H1 (cell line): Measurements from ENCODE around the gene COX17. TPM values are rescaled to one million over a fixed set of nuclear protein-coding genes. Genes with fewer than 3 reads are reported as not detected.

Experiments used
- CTCF ChIA-PET: fragments of 300-600 bp; sonication (Branson Sonifier 250); formaldehyde crosslinking; loops from one replicate; lab custom pipeline; 2021; ENCODE audit not compliant: partially characterized antibody; lab: Charles Lee
- POLR2A ChIA-PET: fragments of 300-600 bp; sonication (Branson Sonifier 250); formaldehyde crosslinking; loops from one replicate; lab custom pipeline; 2021; ENCODE audit warnings: inconsistent platforms; ENCODE audit not compliant: partially characterized antibody; lab: Charles Lee
- DNase-seq, 2 experiments: peaks; one replicate each; pipeline versions ENCODE4 v3.0.0 to v3.0.0-alpha.2; 2010 to 2022; ENCODE audit warnings: low spot score in 2 of 2, low read depth in 1 of 2, mixed read lengths in 1 of 2
- FAIRE-seq: peaks from 2 replicates; lab custom pipeline; 2011; peaks lifted over from hg19 to GRCh38; lab: Jason Lieb, UNC
- H2AFZ ChIP-seq: 2 replicates; pipeline ENCODE4 v1.8.1; 2012; ENCODE audit warnings: low read length, inconsistent platforms
- H2AK5ac ChIP-seq: 2 replicates; pipeline ENCODE4 v1.6.1; 2013; ENCODE audit warnings: low read depth, low read length
- H2BK120ac ChIP-seq: replicated peaks from 2 replicates; pipeline ENCODE3; 2013; ENCODE audit warnings: low read depth, low read length, inconsistent platforms
- H2BK12ac ChIP-seq: 2 replicates; pipeline ENCODE4 v1.6.1; 2013; ENCODE audit warnings: low read depth, low read length
- H2BK15ac ChIP-seq: 2 replicates; pipeline ENCODE4 v1.6.1; 2013; ENCODE audit warnings: low read length
- H2BK20ac ChIP-seq: 2 replicates; pipeline ENCODE4 v1.6.1; 2013; ENCODE audit warnings: low read length
- H2BK5ac ChIP-seq: 2 replicates; pipeline ENCODE4 v1.6.1; 2013; ENCODE audit warnings: low read depth, low read length
- H3K14ac ChIP-seq: 2 replicates; pipeline ENCODE4 v1.6.1; 2013; ENCODE audit warnings: inconsistent platforms; ENCODE audit not compliant: insufficient read length
- H3K18ac ChIP-seq: 2 replicates; pipeline ENCODE4 v1.6.1; 2013; ENCODE audit warnings: low read length; ENCODE audit errors: extremely low read depth
- H3K23ac ChIP-seq: 2 replicates; pipeline ENCODE4 v1.6.1; 2013; ENCODE audit warnings: inconsistent platforms; ENCODE audit not compliant: insufficient read length
- H3K23me2 ChIP-seq: 2 replicates; pipeline ENCODE4 v1.6.1; 2013; ENCODE audit warnings: low read depth, low read length
- H3K27ac ChIP-seq: 2 replicates; pipeline ENCODE4 v1.6.1; 2011; ENCODE audit warnings: low read depth, low read length, inconsistent platforms
- H3K27me3 ChIP-seq, 4 experiments: replicated peaks in 1 of 4; 1 replicate in 1 of 4; 2 replicates in 3 of 4; pipeline versions ENCODE4 v1.6.1 to v1.8.1; 2011 to 2013; ENCODE audit warnings: low read length in 3 of 4, mild to moderate bottlenecking in 3 of 4, inconsistent platforms in 2 of 4, mixed read lengths in 2 of 4, moderate library complexity in 1 of 4; ENCODE audit not compliant: control insufficient read depth in 3 of 4, insufficient read depth in 3 of 4; ENCODE audit errors: extremely low read depth in 1 of 4
- H3K36me3 ChIP-seq, 4 experiments: 2 replicates each; pipeline versions ENCODE4 v1.6.1 to v1.8.1; 2011 to 2013; ENCODE audit warnings: mild to moderate bottlenecking in 4 of 4, low read length in 3 of 4, moderate library complexity in 2 of 4, control low read depth in 1 of 4, inconsistent platforms in 1 of 4; ENCODE audit not compliant: insufficient read depth in 4 of 4, control insufficient read depth in 2 of 4
- H3K4ac ChIP-seq: replicated peaks from 2 replicates; pipeline ENCODE3; 2013; ENCODE audit warnings: low read length, low read depth, mixed read lengths, inconsistent platforms; ENCODE audit not compliant: insufficient read length
- H3K4me1 ChIP-seq, 4 experiments: replicated peaks in 1 of 4; 1 replicate in 1 of 4; 2 replicates in 3 of 4; pipeline versions ENCODE4 v1.6.1 to v1.8.1; 2011 to 2013; ENCODE audit warnings: low read length in 3 of 4, inconsistent platforms in 2 of 4, mixed read lengths in 1 of 4; ENCODE audit not compliant: insufficient read depth in 4 of 4, control insufficient read depth in 3 of 4
- H3K4me2 ChIP-seq, 2 experiments: 2 replicates each; pipeline versions ENCODE4 v1.6.1 to v1.8.1; 2011 to 2013; ENCODE audit warnings: low read depth in 2 of 2, low read length in 2 of 2, control low read depth in 1 of 2, inconsistent platforms in 1 of 2, mild to moderate bottlenecking in 1 of 2; ENCODE audit not compliant: insufficient read depth in 1 of 2
- H3K4me3 ChIP-seq, 4 experiments: fragments of 200-600, 300-600 bp in 1 of 4; sonication (generic), shearing (Covaris generic), sonication (Bioruptor Twin) in 1 of 4; 2 replicates each; pipeline versions ENCODE4 v1.5.1 to v1.8.1; 2011 to 2016; ENCODE audit warnings: low read length in 4 of 4, low read depth in 3 of 4, control low read depth in 2 of 4, inconsistent platforms in 2 of 4, mild to moderate bottlenecking in 2 of 4, mixed read lengths in 1 of 4, moderate library complexity in 1 of 4; ENCODE audit not compliant: insufficient read depth in 2 of 4; ENCODE audit errors: extremely low read depth in 1 of 4
- H3K56ac ChIP-seq: replicated peaks from 2 replicates; pipeline ENCODE3; 2013; ENCODE audit warnings: low read depth, mild to moderate bottlenecking, mixed read lengths, low read length, inconsistent platforms; ENCODE audit not compliant: insufficient read length
- H3K79me1 ChIP-seq: 2 replicates; pipeline ENCODE4 v1.6.1; 2013; ENCODE audit warnings: low read depth, low read length, control low read depth
- H3K79me2 ChIP-seq, 2 experiments: 2 replicates each; pipeline versions ENCODE4 v1.6.1 to v1.8.1; 2012 to 2013; ENCODE audit warnings: low read length in 2 of 2, mild to moderate bottlenecking in 2 of 2, inconsistent platforms in 1 of 2; ENCODE audit not compliant: insufficient read depth in 2 of 2, control insufficient read depth in 1 of 2
- H3K9ac ChIP-seq, 4 experiments: replicated peaks in 1 of 4; 1 replicate in 1 of 4; 2 replicates in 3 of 4; pipeline versions ENCODE4 v1.6.1 to v1.8.1; 2011 to 2013; ENCODE audit warnings: low read depth in 3 of 4, low read length in 3 of 4, control low read depth in 2 of 4, mild to moderate bottlenecking in 2 of 4, moderate library complexity in 2 of 4, inconsistent platforms in 1 of 4; ENCODE audit errors: extremely low read depth in 1 of 4
- H3K9me3 ChIP-seq, 2 experiments: 2 replicates each; pipeline versions ENCODE4 v1.6.1 to v1.8.1; 2012 to 2013; ENCODE audit warnings: mild to moderate bottlenecking in 2 of 2, moderate library complexity in 2 of 2, control low read depth in 1 of 2, inconsistent platforms in 1 of 2, low read depth in 1 of 2, low read length in 1 of 2, mixed read lengths in 1 of 2; ENCODE audit not compliant: insufficient read depth in 2 of 2
- H4K20me1 ChIP-seq, 2 experiments: replicated peaks in 1 of 2; 2 replicates each; pipeline versions ENCODE3 to v1.8.1; 2011 to 2013; ENCODE audit warnings: inconsistent platforms in 2 of 2, low read length in 2 of 2, mild to moderate bottlenecking in 1 of 2; ENCODE audit not compliant: insufficient read depth in 2 of 2, control insufficient read depth in 1 of 2
- H4K5ac ChIP-seq: 2 replicates; pipeline ENCODE4 v1.6.1; 2013; ENCODE audit warnings: low read length, low read depth, mixed read lengths, inconsistent platforms; ENCODE audit not compliant: insufficient read length
- H4K8ac ChIP-seq: 2 replicates; pipeline ENCODE4 v1.8.0; 2013; ENCODE audit warnings: mild to moderate bottlenecking, moderate library complexity, low read length, inconsistent platforms; ENCODE audit not compliant: insufficient read depth; ENCODE audit errors: extremely low read depth
- H4K91ac ChIP-seq: replicated peaks from 2 replicates; pipeline ENCODE3; 2013; ENCODE audit warnings: low read length, mixed read lengths, inconsistent platforms; ENCODE audit not compliant: insufficient read length
- EGR1 ChIP-seq: IDR thresholded peaks from 2 replicates; pipeline ENCODE4 v1.6.1; 2011; ENCODE audit warnings: low read depth, low read length, borderline replicate concordance
- HDAC2 ChIP-seq, 2 experiments: fragments of 300-600 bp in 1 of 2; sonication (generic) in 1 of 2; IDR thresholded peaks; 2 replicates each; pipeline ENCODE4 v1.6.1; 2011 to 2012; ENCODE audit warnings: low read depth in 2 of 2, low read length in 2 of 2, mild to moderate bottlenecking in 2 of 2, moderate library complexity in 2 of 2, borderline replicate concordance in 1 of 2, inconsistent platforms in 1 of 2
- HDAC6 ChIP-seq: IDR thresholded peaks from one replicate; pipeline ENCODE4 v1.7.1; 2012; ENCODE audit warnings: low read depth, mild to moderate bottlenecking, inconsistent platforms, low read length, moderate library complexity
- KDM4A ChIP-seq: IDR thresholded peaks from one replicate; pipeline ENCODE4 v1.7.1; 2012; ENCODE audit warnings: low read depth, mild to moderate bottlenecking, moderate library complexity, low read length, inconsistent platforms; ENCODE audit not compliant: severe bottlenecking
- KDM5A ChIP-seq: fragments of 200-600 bp; IDR thresholded peaks from 2 replicates; pipeline ENCODE4 v1.7.1; 2012; ENCODE audit warnings: mild to moderate bottlenecking, low read length, inconsistent platforms, mixed read lengths
- NRF1 ChIP-seq: IDR thresholded peaks from 2 replicates; pipeline ENCODE4 v1.6.1; 2011; ENCODE audit warnings: mild to moderate bottlenecking, low read depth, low read length, improper control_type of control experiment
- SAP30 ChIP-seq: fragments of 300-600 bp; sonication (generic); IDR thresholded peaks from 2 replicates; pipeline ENCODE4 v1.7.1; 2012; ENCODE audit warnings: low read length, moderate library complexity, mild to moderate bottlenecking, inconsistent platforms; ENCODE audit not compliant: insufficient read depth, insufficient replicate concordance
- SUZ12 ChIP-seq: fragments of 200-600 bp; sonication (generic); IDR thresholded peaks from 2 replicates; pipeline ENCODE4 v1.6.1; 2012; ENCODE audit warnings: mild to moderate bottlenecking, inconsistent platforms, low read length, moderate library complexity, mixed read lengths
- TAF1 ChIP-seq: IDR thresholded peaks from 2 replicates; pipeline ENCODE4 v1.6.1; 2011; ENCODE audit warnings: mild to moderate bottlenecking, low read depth, low read length
- TCF12 ChIP-seq: IDR thresholded peaks from 2 replicates; pipeline ENCODE4 v1.6.1; 2011; ENCODE audit warnings: low read depth, mild to moderate bottlenecking, low read length
- WGBS, 2 experiments: shearing (Covaris generic) in 1 of 2; methylation state at CpG; one replicate each; pipeline versions ENCODE4 v1.1.6 to v1.1.7; 2013 to 2015; ENCODE audit warnings: low lambda C conversion rate in 2 of 2, mixed read lengths in 2 of 2, inconsistent platforms in 1 of 2, low coverage in 1 of 2, missing lambda C conversion rate in 1 of 2; ENCODE audit not compliant: insufficient replicate concordance in 2 of 2, insufficient coverage in 1 of 2, insufficient read length in 1 of 2; ENCODE audit errors: extremely low coverage in 1 of 2, missing lambda C conversion rate in 1 of 2; 5-methylcytosine and 5-hydroxymethylcytosine counted together
- polyA plus RNA-seq, 7 experiments: library from polyadenylated mRNA; depleted of rRNA in 3 of 7; stranded (reverse) in 5 of 7; unstranded in 2 of 7; fragments of >200 nt in 5 of 7; fragments of 200-250 nt in 2 of 7; gene quantifications; 1 replicate in 5 of 7; 2 replicates in 1 of 7; 4 replicates in 1 of 7; pipeline versions ENCODE4 v1.2.1 to v1.2.3, GENCODE V29; 2011 to 2013; ENCODE audit warnings: missing spikeins in 2 of 7, mixed read lengths in 2 of 7
- total RNA-seq: library from RNA; stranded (reverse); fragmentation: NEBNext Ultra II Directional; extraction: Animal tissue kit (Norgen Biotek cat#: 25700); gene quantifications from 2 replicates; pipeline ENCODE4 v1.2.1, GENCODE V29; 2021

COX17 gene
- total and polyA plus RNA-seq, 2 of the 8 experiments (the other 6 are each of a cell fraction or from before 2014, with no cell fraction given), result 34.2 to 43.0 TPM

GRCh38 chr3:119702530-119703527 is 25.6 kb upstream of the COX17 start, which contains the start of gene CFAP91:
TSS of gene CFAP91 (plus strand) at chr3:119703022. CDS start at chr3:119703099, 77 bp downstream.
- H3K4me2 ChIP-seq, result peak within 1 kb of the TSS; percentile 76 to 91
- H3K18ac ChIP-seq, result peak within 1 kb of the TSS; percentile 53; the same call in 1 of the 2 replicates
- H2BK12ac ChIP-seq, result peak within 1 kb of the TSS; percentile 60; the same call in 1 of the 2 replicates
- H3K27ac ChIP-seq, result no peak within 1 kb of the TSS
- H3K4me1 ChIP-seq, result peaks cover 0 to 3% (median 1%) of the 10 kb centered on the region in 4 experiments; a peak in 3 of 7 replicates
- peak within 1 kb of the TSS; percentile 60 for H2AFZ ChIP-seq
- H3K23me2 ChIP-seq, result peaks cover 3% of the 10 kb centered on the region; the same call in 1 of the 2 replicates
- POLR2A ChIA-PET, result interaction anchor here (0.6 to 1.3 kb wide), 2 partner anchors 13 to 116 kb away, joined by 3 read pairs; no protein-coding TSS in a partner anchor
- H3K9me3 ChIP-seq, result 0 out of 4 replicates have a peak, but pooled peaks cover 0 to 1% of the 10 kb centered on the region in 2 experiments
- no peaks in the 10 kb centered on the region for H3K79me1 ChIP-seq
- H2AK5ac ChIP-seq, result no peak within 1 kb of the TSS
- H3K27me3 ChIP-seq, result peaks cover 0 to 5% (median 0%) of the 10 kb centered on the region in 4 experiments; a peak in 2 of 7 replicates
- peak within 1 kb of the TSS; percentile 77; the same call in 1 of the 2 replicates for H2BK5ac ChIP-seq
- H4K8ac ChIP-seq, result peak within 1 kb of the TSS; percentile 75; the same call in 1 of the 2 replicates
- no peaks in the 10 kb centered on the region for H3K79me2 ChIP-seq
- no peaks in the 10 kb centered on the region for H3K36me3 ChIP-seq
- 5% methylated on average over 36 of the region's 59 CpGs; no CpG with 5 or more reads in 1 of the 2 experiments for WGBS, 2 experiments
- no peak within 1 kb of the TSS for H3K14ac ChIP-seq
- CTCF ChIA-PET, result interaction anchor here (0.9 to 2.4 kb wide), 2 partner anchors 7 to 12 kb away, joined by 3 to 15 read pairs; no protein-coding TSS in a partner anchor
- peak within 1 kb of the TSS; percentile 23 for H4K5ac ChIP-seq
- H4K91ac ChIP-seq, result no peak within 1 kb of the TSS
- DNase-seq (peak; percentile 87 to 99), FAIRE-seq (no peak)
- H3K9ac ChIP-seq, result peak within 1 kb of the TSS in 2 of 4 experiments; percentile 8 to 14; a peak in 3 of 7 replicates
- no peak within 1 kb of the TSS for H3K23ac ChIP-seq
- H2BK20ac ChIP-seq, result no peak within 1 kb of the TSS
- H3K56ac ChIP-seq, result no peak within 1 kb of the TSS
- H3K4ac ChIP-seq, result no peak within 1 kb of the TSS
- H2BK15ac ChIP-seq, result no peak within 1 kb of the TSS
- peak within 1 kb of the TSS; percentile 58 to 77 (median 70) for H3K4me3 ChIP-seq
- no peaks in the 10 kb centered on the region for H4K20me1 ChIP-seq
- H2BK120ac ChIP-seq, result no peak within 1 kb of the TSS
- TF ChIP-seq HDAC6 (no peak), TAF1 (no peak), KDM5A (no peak), EGR1 (no peak), KDM4A (peak; percentile 86), TCF12 (no peak), SAP30 (peak; percentile 38), NRF1 (no peak), SUZ12 (no peak), HDAC2 (IDR thresholded peaks at IDR 0.05; ENCODE audit: borderline replicate concordance in 1 of 2, low read depth in 2 of 2, low read length in 2 of 2) (0 out of 4 replicates have a peak, but pooled peaks of 1 of the 2 experiments have one; percentile 35)
